Measurements from ENCODE around the gene GUCD1.
"Not testable (repeated sequence)": the region's sequence is repeated elsewhere in the genome, so short reads cannot be mapped to it uniquely, and the experiment has no call there.

The GUCD1 gene

GRCh38 chr22:24594569-24595120 is 39.7 kb upstream of the GUCD1 start:
- Histone ChIP-seq H3K4me1 (ENCODE audit: control insufficient read depth, insufficient read depth, low read length) (peaks cover 6% of the 10 kb centered on the region), H3K36me3 (ENCODE audit: control insufficient read depth, insufficient read depth, low read length) (no peaks in the 10 kb centered on the region), H3K9ac (ENCODE audit: low read depth, low read length) (no peak overlapping the region), H3K4me3 (ENCODE audit: low read depth, low read length) (no peak overlapping the region), H3K9me3 (ENCODE audit: control insufficient read depth, insufficient read depth, low read length) (no peaks in the 10 kb centered on the region), H3K27me3 (ENCODE audit: control insufficient read depth, insufficient read depth, low read length) (no peaks in the 10 kb centered on the region)

- peaks cover under 1% of the 10 kb centered on the region for H3K4me1 ChIP-seq (ENCODE audit: control insufficient read depth, insufficient read depth, low read length)
Observed at GRCh38 chr22:24593836-24594568, 39.1 kb upstream of the GUCD1 start.

GRCh38 chr22:24593559-24593835 is 38.6 kb upstream of the GUCD1 start:
- not testable (repeated sequence) for H3K4me1 ChIP-seq (ENCODE audit: control insufficient read depth, insufficient read depth, low read length); H3K9me3 ChIP-seq (ENCODE audit: control insufficient read depth, insufficient read depth, low read length); H3K36me3 ChIP-seq (ENCODE audit: control insufficient read depth, insufficient read depth, low read length); H3K27me3 ChIP-seq (ENCODE audit: control insufficient read depth, insufficient read depth, low read length)
- Histone ChIP-seq H3K4me3 (ENCODE audit: low read depth, low read length) (peak overlapping the region; percentile 60), H3K9ac (ENCODE audit: low read depth, low read length) (peak overlapping the region; percentile 65)

More at GRCh38 chr22:24593836-24594568, 39.1 kb upstream of the GUCD1 start:
- Histone ChIP-seq H3K36me3 (ENCODE audit: control insufficient read depth, insufficient read depth, low read length) (peaks cover 2% of the 10 kb centered on the region), H3K9me3 (ENCODE audit: control insufficient read depth, insufficient read depth, low read length) (no peaks in the 10 kb centered on the region), H3K4me3 (ENCODE audit: low read depth, low read length) (no peak overlapping the region), H3K9ac (ENCODE audit: low read depth, low read length) (no peak overlapping the region), H3K27me3 (ENCODE audit: control insufficient read depth, insufficient read depth, low read length) (no peaks in the 10 kb centered on the region)

- H3K4me1 ChIP-seq (ENCODE audit: control insufficient read depth, insufficient read depth, low read length) = no peaks in the 10 kb centered on the region
- no peaks in the 10 kb centered on the region for H3K27me3 ChIP-seq (ENCODE audit: control insufficient read depth, insufficient read depth, low read length)
- H3K36me3 ChIP-seq (ENCODE audit: control insufficient read depth, insufficient read depth, low read length) = peaks cover 2% of the 10 kb centered on the region
- peak within 1 kb of the TSS; percentile 65 for H3K9ac ChIP-seq (ENCODE audit: low read depth, low read length)
- H3K4me3 ChIP-seq (ENCODE audit: low read depth, low read length) = peak within 1 kb of the TSS; percentile 60
- H3K9me3 ChIP-seq (ENCODE audit: control insufficient read depth, insufficient read depth, low read length) = no peaks in the 10 kb centered on the region
Observed at GRCh38 chr22:24592851-24593558, 38.1 kb upstream of the GUCD1 start, which contains the start of gene LRRC75B. Gene LRRC75B, minus strand, starts transcription at chr22:24593073. Its CDS starts 34 bp downstream, at chr22:24593039.

DNA sequence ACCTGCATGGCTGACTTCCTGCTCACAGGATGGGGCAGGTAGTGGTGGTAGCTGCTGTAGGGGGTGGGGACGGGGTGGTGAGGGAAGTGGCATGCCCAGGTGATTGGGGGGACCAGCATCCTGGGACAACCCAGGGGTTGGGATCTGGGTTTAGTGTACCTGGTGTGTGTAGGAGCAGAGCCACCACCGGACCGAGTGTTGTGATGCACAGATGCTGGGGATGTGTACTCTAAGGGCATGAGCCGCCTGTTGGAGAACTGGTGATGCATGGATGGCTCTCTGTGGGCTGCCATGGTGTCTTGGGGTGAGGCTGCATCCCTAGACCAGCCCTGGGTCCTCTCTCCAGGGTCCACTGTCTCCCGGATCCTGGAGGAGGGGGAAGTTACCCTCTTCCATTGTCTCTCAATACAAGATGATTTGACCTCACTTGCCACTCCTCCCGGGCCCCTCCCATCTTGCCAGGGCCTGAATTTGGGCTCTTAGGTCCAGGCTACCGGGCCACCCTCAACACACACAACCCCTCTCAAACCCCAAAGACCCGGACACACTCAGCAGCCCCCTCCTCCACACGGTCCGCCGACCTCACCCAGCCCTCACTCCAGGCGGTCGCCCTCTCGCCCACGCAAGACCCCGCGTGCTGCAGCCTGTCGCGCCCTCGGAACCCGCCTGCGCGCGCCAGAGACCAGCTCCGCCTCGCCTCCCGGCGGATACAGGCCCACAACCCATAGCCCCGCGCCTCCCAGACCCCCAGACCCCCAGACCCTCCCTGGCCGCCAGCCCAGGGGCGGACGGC is 37.3 kb upstream of the GUCD1 start:
- Histone ChIP-seq H3K4me3 (ENCODE audit: low read depth, low read length) (peak overlapping the region; percentile 58), H3K36me3 (ENCODE audit: control insufficient read depth, insufficient read depth, low read length) (peaks cover 6% of the 10 kb centered on the region), H3K9me3 (ENCODE audit: control insufficient read depth, insufficient read depth, low read length) (no peaks in the 10 kb centered on the region), H3K9ac (ENCODE audit: low read depth, low read length) (peak overlapping the region; percentile 47), H3K4me1 (ENCODE audit: control insufficient read depth, insufficient read depth, low read length) (no peaks in the 10 kb centered on the region), H3K27me3 (ENCODE audit: control insufficient read depth, insufficient read depth, low read length) (no peaks in the 10 kb centered on the region)

GRCh38 chr22:24591286-24591830 is 36.4 kb upstream of the GUCD1 start:
- no peaks in the 10 kb centered on the region for H3K4me1 ChIP-seq (ENCODE audit: control insufficient read depth, insufficient read depth, low read length)
- no peaks in the 10 kb centered on the region for H3K9me3 ChIP-seq (ENCODE audit: control insufficient read depth, insufficient read depth, low read length)
- no peaks in the 10 kb centered on the region for H3K27me3 ChIP-seq (ENCODE audit: control insufficient read depth, insufficient read depth, low read length)
- H3K4me3 ChIP-seq (ENCODE audit: low read depth, low read length) = no peak overlapping the region
- no peak overlapping the region for H3K9ac ChIP-seq (ENCODE audit: low read depth, low read length)
- peaks cover 8% of the 10 kb centered on the region for H3K36me3 ChIP-seq (ENCODE audit: control insufficient read depth, insufficient read depth, low read length)

GRCh38 chr22:24590596-24591173 is 35.7 kb upstream of the GUCD1 start:
- Histone ChIP-seq H3K9ac (ENCODE audit: low read depth, low read length) (no peak overlapping the region), H3K4me1 (ENCODE audit: control insufficient read depth, insufficient read depth, low read length) (no peaks in the 10 kb centered on the region), H3K9me3 (ENCODE audit: control insufficient read depth, insufficient read depth, low read length) (no peaks in the 10 kb centered on the region), H3K27me3 (ENCODE audit: control insufficient read depth, insufficient read depth, low read length) (no peaks in the 10 kb centered on the region), H3K4me3 (ENCODE audit: low read depth, low read length) (no peak overlapping the region), H3K36me3 (ENCODE audit: control insufficient read depth, insufficient read depth, low read length) (peaks cover 12% of the 10 kb centered on the region)

DNA sequence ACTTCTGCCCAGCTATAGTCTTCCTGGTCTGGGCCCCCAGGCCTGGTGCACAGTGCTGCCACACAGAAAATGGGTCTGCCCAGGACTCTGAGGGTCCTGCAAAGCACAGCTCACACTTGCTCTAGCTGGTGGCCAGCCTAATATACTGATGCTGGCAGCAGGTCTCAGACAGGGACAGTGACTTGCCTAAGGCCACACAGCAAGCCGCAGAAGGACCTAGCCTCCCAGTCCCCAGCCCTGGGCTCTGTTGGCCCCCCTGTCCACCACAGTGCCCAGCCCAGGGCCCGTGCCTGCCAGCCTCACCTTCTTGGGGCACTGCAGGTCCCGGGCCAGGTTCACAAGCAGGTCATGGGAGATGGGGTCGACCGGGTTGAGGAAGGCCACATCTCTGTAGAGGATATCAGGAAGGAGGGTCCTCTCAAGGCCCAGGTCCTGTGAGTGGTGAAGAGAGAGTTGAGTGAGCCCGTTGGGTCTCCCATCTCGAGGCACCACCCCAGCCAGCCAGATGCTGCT is 34.6 kb upstream of the GUCD1 start:
- peaks cover 12% of the 10 kb centered on the region for H3K36me3 ChIP-seq (ENCODE audit: control insufficient read depth, insufficient read depth, low read length)
- no peaks in the 10 kb centered on the region for H3K27me3 ChIP-seq (ENCODE audit: control insufficient read depth, insufficient read depth, low read length)
- no peaks in the 10 kb centered on the region for H3K4me1 ChIP-seq (ENCODE audit: control insufficient read depth, insufficient read depth, low read length)
- H3K9ac ChIP-seq (ENCODE audit: low read depth, low read length) = no peak overlapping the region
- no peak overlapping the region for H3K4me3 ChIP-seq (ENCODE audit: low read depth, low read length)
- no peaks in the 10 kb centered on the region for H3K9me3 ChIP-seq (ENCODE audit: control insufficient read depth, insufficient read depth, low read length)

DNA sequence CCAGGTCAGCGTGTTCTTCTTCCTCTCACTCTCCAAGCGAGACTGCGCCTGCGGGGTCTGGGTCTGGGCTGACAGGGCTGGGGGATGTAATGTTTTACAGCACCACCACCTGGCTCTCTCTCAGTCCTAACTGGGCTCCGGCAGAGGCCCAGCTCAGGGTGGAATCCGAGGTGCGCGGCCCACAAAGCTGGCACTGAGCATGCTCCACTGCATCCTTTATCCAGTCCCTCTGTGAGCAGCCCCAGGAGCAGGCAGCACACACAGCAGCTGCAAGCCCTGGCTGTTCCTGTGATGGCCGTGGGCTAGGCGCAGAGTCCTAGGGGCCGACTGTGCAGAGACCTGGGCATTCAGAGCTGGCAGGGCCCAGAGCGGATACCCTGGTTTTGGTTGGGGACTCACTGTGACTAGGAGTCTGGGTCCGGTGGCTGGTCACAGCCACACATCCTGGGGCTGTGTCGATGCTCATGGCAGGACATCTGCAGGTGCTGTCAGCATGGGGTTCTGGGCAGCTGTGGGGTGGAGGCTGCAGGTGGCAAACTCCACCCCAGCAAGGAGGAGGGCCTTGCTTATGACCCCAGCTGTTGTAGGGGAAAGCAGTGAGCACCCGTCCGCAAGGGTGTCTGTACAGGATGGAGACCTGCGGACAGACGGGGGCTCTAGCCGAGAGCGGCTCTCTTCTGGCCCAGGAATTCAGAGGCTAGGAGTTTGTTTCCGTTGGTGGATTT is 34.0 kb upstream of the GUCD1 start:
- Histone ChIP-seq H3K9me3 (ENCODE audit: control insufficient read depth, insufficient read depth, low read length) (no peaks in the 10 kb centered on the region), H3K9ac (ENCODE audit: low read depth, low read length) (no peak overlapping the region), H3K27me3 (ENCODE audit: control insufficient read depth, insufficient read depth, low read length) (no peaks in the 10 kb centered on the region), H3K4me3 (ENCODE audit: low read depth, low read length) (no peak overlapping the region), H3K4me1 (ENCODE audit: control insufficient read depth, insufficient read depth, low read length) (no peaks in the 10 kb centered on the region), H3K36me3 (ENCODE audit: control insufficient read depth, insufficient read depth, low read length) (peaks cover 12% of the 10 kb centered on the region)

DNA sequence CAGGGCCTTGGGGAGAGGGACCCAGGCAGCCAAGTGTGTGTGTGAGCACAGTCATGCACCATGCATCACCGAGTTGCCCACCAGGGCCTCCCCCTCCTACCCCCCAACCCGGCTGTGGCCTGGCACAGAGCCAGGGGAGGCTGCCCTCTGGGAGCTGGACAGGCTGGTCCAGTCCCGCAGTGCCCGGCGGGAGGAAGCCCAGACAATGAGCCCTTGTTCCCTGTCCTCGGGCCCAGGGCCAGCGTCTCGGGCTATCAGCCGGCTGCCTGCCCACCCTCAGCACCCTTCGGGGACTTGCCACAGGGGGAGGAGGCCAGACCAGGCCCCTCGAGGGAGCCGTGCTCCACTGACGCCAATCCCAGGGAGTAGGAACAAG is 33.4 kb upstream of the GUCD1 start:
- Histone ChIP-seq H3K4me1 (ENCODE audit: control insufficient read depth, insufficient read depth, low read length) (no peaks in the 10 kb centered on the region), H3K27me3 (ENCODE audit: control insufficient read depth, insufficient read depth, low read length) (no peaks in the 10 kb centered on the region), H3K9ac (ENCODE audit: low read depth, low read length) (no peak overlapping the region), H3K4me3 (ENCODE audit: low read depth, low read length) (no peak overlapping the region), H3K9me3 (ENCODE audit: control insufficient read depth, insufficient read depth, low read length) (no peaks in the 10 kb centered on the region), H3K36me3 (ENCODE audit: control insufficient read depth, insufficient read depth, low read length) (peaks cover 12% of the 10 kb centered on the region)
